ENCODE results near the gene MAP2K7.
"Not testable (repeated sequence)": the region's sequence is repeated elsewhere in the genome, so short reads cannot be mapped to it uniquely, and the experiment has no call there.

The MAP2K7 gene

GRCh38 chr19:7931221-7932061, 27.8 kb downstream of the MAP2K7 start:
- DNase-seq (ENCODE audit: low read depth in 2 of 2), result no peak

- DNase-seq (ENCODE audit: low read depth in 2 of 2), result no peak
Measured at GRCh38 chr19:7932276-7932929, 28.7 kb downstream of the MAP2K7 start.

DNA sequence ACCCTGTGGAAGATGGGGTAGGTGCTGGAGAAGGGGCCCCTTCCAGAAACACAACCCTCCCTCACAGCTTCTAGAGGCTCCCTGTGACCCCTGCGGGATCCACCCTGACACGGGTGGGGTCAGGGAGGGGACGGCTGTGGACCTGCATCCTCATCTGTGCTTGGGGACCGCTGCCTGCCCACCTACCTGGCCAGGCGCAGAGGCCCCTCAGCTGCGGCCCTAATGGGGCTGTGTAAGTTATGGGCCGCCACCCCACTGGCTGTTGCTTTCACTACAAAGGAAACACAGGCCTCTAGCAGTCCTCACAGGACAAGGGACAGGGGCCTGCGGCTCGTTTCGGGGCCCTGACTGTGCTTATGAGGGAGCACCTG, 29.2 kb downstream of the MAP2K7 start:
- no peak for DNase-seq (ENCODE audit: low read depth in 2 of 2)

DNA sequence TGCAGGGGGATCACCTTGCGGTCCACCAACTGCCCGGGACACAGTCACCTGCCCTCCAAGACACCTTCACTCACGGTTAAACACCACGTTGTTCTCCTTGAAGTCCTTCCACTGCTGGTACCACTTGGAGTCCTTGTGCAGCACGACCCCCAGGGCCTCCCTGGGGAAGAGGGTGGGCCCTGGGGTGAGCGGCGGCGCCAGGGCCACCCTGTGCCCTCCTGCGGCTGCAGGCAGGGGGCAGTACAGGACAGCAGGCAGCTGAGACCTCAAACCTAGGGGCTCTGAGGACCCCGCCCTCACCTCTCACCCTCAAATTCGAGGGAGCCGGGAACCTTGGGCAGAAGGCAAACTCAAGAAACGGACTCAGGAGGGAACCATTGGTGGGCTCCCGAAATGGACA, 29.7 kb downstream of the MAP2K7 start:
- DNase-seq (ENCODE audit: low read depth in 2 of 2), result no peak

DNA sequence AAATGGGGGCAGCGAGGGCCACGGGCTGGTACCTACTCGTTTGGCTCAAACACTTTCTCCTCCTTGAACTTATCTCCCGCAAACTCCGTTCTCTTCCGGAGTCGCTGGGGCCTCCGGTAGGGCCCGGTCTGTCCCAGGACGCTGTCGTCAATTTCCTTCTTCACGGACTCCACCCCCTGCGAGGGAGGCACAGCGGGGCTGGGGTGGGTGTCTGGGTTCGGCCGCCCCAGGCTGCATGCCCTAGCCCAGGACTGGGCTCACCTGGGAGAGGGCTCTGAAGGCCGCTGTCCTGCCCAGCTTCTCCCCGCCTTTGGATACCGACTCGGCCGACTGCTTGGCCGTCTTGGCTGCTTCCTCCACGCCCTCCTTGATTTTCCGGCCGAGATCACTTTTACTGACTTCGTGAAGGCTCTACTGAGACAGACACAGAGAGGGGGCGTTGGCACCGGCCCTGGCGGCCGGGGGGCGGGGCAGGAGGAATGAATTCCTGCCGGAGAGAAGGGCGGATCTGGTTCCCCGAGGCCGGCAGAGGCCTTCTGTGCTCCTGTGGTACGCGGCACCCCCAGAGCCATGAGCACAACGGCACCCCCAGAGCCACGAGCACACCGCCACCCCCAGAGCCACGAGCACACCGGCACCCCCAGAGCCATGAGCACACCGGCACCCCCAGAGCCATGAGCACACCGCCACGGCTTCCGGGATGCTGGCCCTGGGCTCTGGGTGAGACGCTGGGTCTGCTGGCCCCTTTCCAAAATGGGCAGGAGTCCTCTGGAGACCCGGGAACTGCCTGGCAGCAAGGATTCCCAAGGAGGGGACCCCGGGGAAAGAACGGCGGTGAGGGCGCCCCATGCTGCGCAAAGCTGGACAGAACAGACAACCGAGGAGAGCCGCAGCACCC, 30.4 kb downstream of the MAP2K7 start:
- no peak for DNase-seq (ENCODE audit: low read depth in 2 of 2)

DNA sequence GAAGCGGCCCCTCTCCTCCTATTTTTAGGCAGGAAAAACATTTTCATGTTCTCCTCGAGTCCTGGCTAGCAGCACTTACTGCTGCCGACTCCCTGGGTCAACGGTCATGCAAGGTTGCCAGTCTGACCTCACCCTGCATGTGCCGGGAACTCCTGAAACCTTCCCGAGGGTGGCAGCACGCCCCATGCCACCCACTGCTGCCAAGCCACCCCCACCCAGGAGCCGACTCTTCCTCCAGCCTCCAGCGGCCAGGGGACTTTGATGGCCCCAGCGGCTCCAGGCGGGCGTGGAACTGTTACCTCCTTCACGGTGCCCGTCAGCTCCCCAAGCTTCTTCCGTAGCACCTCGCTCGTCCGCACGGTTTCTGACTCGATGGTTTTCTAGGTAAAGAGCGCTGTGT, 31.1 kb downstream of the MAP2K7 start:
- DNase-seq (ENCODE audit: low read depth in 2 of 2), result no peak

GRCh38 chr19:7940841-7941240, 37.2 kb downstream of the MAP2K7 start:
- DNase-seq (ENCODE audit: low read depth in 2 of 2), result no peak

DNA sequence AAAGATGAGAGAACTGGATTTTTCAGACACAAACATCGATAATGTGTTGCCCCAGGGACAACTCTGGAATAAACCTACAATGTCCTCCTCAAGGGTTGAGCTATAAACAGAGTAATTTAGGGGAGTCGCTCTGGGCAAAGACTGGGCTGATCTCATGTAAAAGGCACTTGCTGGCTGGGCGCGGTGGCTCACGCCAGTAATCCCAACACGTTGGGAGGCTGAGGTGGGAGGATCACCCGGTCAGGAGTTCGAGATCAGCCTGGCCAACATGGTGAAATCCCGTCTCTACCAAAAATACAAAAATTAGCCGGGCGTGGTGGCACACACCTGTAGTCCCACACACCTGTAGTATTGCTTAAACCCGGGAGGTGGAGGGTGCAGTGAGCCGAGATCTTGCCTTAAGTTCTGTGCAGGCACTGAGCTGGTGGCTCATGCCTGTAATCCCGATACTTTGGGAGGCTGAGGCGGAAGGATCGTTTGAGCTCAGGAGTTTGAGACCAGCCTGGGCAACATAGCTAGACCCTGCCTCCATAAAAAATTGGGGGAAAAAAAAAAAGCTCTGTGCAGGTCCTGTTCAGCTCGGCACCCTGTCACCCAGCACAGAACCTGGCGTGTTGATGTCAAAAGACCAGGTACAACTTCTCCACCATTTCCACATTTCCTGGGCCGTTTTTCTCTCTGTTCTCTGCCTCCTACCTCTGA, 38.4 kb downstream of the MAP2K7 start:
- no peak for DNase-seq (ENCODE audit: low read depth in 2 of 2)

- DNase-seq (ENCODE audit: low read depth in 2 of 2), result no peak
Measured at GRCh38 chr19:7942981-7943443, 39.3 kb downstream of the MAP2K7 start.

GRCh38 chr19:7943444-7944176, 39.9 kb downstream of the MAP2K7 start, which contains the start of gene TIMM44:
Gene TIMM44, minus strand, starts transcription at chr19:7943666. Its CDS starts 15 bp downstream, at chr19:7943651.
- peak; percentile 97 to 98 for DNase-seq (ENCODE audit: low read depth in 2 of 2)

- peak; percentile 74 to 80 for DNase-seq (ENCODE audit: low read depth in 2 of 2)
Measured at GRCh38 chr19:7944177-7944761, 40.6 kb downstream of the MAP2K7 start.

GRCh38 chr19:7947939-7948338, 44.3 kb downstream of the MAP2K7 start:
- DNase-seq (ENCODE audit: low read depth in 2 of 2), result no peak

- no peak for DNase-seq (ENCODE audit: low read depth in 2 of 2)
Measured at GRCh38 chr19:7953060-7953459, 49.4 kb downstream of the MAP2K7 start.

- no peak for DNase-seq (ENCODE audit: low read depth in 2 of 2)
Measured at GRCh38 chr19:7953576-7953975, 49.9 kb downstream of the MAP2K7 start.

- no peak for DNase-seq (ENCODE audit: low read depth in 2 of 2)
Measured at GRCh38 chr19:7955696-7956095, 52.0 kb downstream of the MAP2K7 start.

DNA sequence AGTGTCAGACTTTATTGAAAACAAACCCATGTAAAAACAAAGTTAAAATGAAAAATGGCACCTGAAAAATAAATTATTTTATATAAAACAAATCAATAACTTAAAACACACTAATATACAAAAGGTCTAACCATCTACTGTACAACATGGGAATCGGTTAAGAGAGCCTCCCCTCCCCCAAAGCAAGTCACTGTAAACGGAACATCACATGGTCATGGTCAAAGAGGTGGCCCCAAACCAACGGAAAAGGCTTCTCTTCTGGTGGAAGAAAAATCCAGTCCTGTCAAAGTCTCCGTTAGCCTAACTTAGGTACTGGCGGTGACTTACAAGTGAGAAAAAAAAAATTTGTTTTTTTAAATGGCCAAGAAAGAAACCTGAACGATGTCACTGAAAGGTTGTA, 55.5 kb downstream of the MAP2K7 start:
- no peak for DNase-seq (ENCODE audit: low read depth in 2 of 2)

- DNase-seq (ENCODE audit: low read depth in 2 of 2), result not testable (repeated sequence)
Measured at GRCh38 chr19:7961082-7961481, 57.4 kb downstream of the MAP2K7 start.

DNA sequence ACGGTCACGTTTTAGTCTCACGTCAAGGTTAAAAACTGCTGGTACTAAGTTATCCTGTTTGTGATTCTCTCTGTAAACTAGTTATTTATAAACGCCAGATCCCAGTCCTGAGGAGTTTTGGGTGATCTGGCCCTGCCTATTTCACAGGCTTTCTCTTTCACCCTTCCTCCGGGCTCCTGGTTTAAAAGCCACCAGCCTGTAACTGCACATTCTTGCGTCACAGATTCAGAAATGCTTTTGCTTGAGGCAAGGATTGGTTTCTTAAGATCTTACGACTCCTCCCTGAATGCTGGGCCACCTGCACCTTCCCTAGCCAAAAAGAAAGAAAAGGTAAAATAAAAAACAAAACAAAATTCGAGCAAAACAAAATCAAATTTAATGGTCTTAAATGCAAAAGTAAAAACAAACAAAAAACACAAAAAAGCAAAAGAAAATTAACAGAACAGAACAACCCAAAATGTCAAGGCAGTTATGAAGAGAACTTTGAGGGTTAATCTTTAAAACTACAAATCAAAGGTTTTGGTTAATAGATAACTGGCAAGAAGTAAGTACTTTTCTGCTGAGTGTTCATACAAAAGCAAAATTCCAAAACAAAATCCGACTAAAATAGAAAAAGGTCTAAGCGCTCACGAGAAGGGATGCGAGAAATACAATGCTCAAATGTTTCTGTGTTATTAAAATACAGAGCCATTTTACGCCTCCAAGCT, 58.4 kb downstream of the MAP2K7 start:
- DNase-seq (ENCODE audit: low read depth in 2 of 2), result no peak

DNA sequence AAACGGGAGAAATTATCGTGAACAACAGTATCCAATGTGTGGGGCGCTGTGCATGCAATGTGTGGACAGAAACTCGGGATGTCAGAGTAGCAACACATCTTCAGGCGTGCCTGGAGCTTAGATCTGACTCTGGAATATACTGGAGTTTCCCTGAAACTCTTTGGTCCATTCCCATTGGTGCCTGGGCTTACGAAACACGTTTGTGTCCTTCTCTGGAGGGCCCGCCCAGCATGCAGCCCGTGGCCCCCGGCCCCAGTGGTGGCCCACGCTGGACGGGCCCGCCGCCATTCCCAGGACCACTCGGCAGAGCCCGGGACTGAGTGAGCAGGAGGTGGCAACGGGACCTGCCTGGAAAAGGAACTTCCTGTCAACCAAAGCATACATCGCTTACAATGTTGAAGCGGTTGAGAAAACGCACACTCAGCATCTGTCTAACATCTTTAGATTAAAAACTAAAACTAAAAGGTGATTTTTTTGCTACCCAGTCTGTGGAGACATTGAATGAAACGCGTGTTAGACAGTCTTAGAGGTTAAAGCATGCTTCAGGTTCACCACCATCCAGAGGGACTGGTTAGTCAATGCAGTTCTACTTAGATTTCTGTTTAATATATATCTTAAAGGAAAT, 59.1 kb downstream of the MAP2K7 start:
- no peak for DNase-seq (ENCODE audit: low read depth in 2 of 2)

Data from stimulated activated CD8-positive, alpha-beta memory T cell treated with anti-CD3 and anti-CD28 coated beads, Interleukin-2, amount 100 ng/mL, for 48 hours (primary cell).